ENCODE measurements around the gene TELO2. TPM values are rescaled to one million over a fixed set of nuclear protein-coding genes. Genes with fewer than 3 reads are reported as not detected.

TELO2 gene
- total RNA-seq, 2 donors from 2014 or later, result 24.8 to 27.9 TPM

- Histone ChIP-seq H3K4me3 (no peak overlapping the region), H3K27ac (no peak overlapping the region), H3K36me3 (no peaks in the 10 kb centered on the region), H3K9me3 (no peaks in the 10 kb centered on the region), H3K4me1 (ENCODE audit: control insufficient read depth in 1 of 2, low read depth in 2 of 2) (peaks cover 5 to 10% of the 10 kb centered on the region in 2 donors), H3K27me3 (replicated peaks; ENCODE audit: insufficient read depth) (no peaks in the 10 kb centered on the region)
- ATAC-seq (ENCODE audit: insufficient number of reproducible peaks, low FRiP score, low read depth) (no peak), DNase-seq (ENCODE audit: low spot score) (no peak)
- TF ChIP-seq, protein P1, sequence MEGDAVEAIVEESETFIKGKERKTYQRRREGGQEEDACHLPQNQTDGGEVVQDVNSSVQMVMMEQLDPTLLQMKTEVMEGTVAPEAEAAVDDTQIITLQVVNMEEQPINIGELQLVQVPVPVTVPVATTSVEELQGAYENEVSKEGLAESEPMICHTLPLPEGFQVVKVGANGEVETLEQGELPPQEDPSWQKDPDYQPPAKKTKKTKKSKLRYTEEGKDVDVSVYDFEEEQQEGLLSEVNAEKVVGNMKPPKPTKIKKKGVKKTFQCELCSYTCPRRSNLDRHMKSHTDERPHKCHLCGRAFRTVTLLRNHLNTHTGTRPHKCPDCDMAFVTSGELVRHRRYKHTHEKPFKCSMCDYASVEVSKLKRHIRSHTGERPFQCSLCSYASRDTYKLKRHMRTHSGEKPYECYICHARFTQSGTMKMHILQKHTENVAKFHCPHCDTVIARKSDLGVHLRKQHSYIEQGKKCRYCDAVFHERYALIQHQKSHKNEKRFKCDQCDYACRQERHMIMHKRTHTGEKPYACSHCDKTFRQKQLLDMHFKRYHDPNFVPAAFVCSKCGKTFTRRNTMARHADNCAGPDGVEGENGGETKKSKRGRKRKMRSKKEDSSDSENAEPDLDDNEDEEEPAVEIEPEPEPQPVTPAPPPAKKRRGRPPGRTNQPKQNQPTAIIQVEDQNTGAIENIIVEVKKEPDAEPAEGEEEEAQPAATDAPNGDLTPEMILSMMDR (IDR thresholded peaks at IDR 0.05), result no peak
Observed at GRCh38 chr16:1489077-1489476, 4.1 kb upstream of the TELO2 start.

GRCh38 chr16:1491327-1491726 lies 1.8 kb upstream of the TELO2 start:
- Histone ChIP-seq H3K36me3 (peaks cover 7% of the 10 kb centered on the region), H3K4me1 (ENCODE audit: control insufficient read depth in 1 of 2, low read depth in 2 of 2) (peaks cover 11 to 22% of the 10 kb centered on the region in 2 donors), H3K27me3 (replicated peaks; ENCODE audit: insufficient read depth) (no peaks in the 10 kb centered on the region), H3K9me3 (no peaks in the 10 kb centered on the region), H3K27ac (no peak overlapping the region), H3K4me3 (no peak overlapping the region)
- ATAC-seq (ENCODE audit: insufficient number of reproducible peaks, low FRiP score, low read depth) (no peak), DNase-seq (ENCODE audit: low spot score) (no peak)
- TF ChIP-seq, protein P1 (IDR thresholded peaks at IDR 0.05), result no peak

DNA sequence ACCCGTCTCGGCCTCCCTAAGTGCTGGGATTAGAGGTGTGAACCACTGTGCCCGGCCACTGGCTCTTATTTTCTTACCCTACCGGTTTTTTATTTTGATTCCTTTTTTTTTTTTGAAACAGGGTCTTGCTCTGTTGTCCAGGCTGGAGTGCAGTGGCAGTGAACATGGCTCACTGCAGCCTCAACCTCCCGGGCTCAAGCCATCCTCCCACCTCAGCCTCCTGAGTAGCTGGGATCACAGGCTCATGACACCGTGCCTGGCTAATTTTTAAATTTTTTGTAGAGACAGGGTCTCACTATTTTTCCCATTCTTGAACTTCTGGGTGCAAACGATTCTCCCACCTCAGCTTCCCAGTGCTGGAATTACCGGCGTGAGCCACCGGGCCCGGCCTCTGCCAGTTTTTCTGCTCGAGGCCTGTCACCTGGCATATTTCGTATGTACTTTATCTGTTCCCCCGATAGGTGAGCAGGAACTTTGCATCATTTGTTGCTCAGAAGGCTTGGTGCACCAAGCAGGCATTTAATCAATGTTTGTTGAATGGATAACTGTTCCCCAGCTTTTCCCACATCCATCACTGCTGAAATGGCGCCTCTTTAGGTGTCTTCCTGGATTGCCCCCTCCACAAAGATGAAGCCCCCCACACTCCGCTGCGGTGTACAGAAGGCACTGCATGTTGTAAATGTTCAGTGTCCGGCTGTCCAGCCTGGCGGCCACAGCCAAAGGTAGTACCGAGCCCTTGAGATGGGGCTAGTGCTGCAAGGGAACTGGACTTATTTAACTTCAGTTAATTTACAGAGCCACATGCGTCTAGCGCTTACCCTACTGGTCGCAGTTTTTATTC lies 858 bp upstream of the TELO2 start:
- H3K4me1 ChIP-seq (ENCODE audit: control insufficient read depth in 1 of 2, low read depth in 2 of 2), result peaks cover 11 to 22% of the 10 kb centered on the region in 2 donors
- TF ChIP-seq, protein P1 (IDR thresholded peaks at IDR 0.05), result no peak
- H3K4me3 ChIP-seq, result peak overlapping the region; percentile 95
- peaks cover 12% of the 10 kb centered on the region for H3K36me3 ChIP-seq
- DNase-seq (ENCODE audit: low spot score), result no peak
- no peaks in the 10 kb centered on the region for H3K9me3 ChIP-seq
- no peaks in the 10 kb centered on the region for H3K27me3 ChIP-seq (replicated peaks; ENCODE audit: insufficient read depth)
- H3K27ac ChIP-seq, result peak overlapping the region; percentile 57 to 79
- no peak for ATAC-seq (ENCODE audit: insufficient number of reproducible peaks, low FRiP score, low read depth)

DNA sequence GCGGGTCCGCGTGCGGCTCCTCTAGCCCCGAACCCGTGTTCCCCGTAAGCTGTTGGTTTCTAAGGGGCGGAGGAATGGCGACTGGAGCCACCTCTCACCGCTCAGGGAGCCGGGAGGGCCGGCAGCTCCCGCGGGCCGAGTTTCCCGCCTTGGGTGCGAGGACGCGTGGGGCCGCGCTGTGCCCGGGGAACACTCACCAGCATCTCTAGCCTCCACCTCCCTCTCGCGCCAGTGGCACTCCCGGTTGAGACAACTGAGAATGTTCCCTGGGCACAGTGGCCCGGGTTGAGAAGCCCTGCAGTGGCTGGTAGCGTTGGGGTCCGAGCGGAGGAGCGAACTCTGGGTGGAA lies 560 bp downstream of the TELO2 start:
- DNase-seq (ENCODE audit: low spot score) (no peak), ATAC-seq (ENCODE audit: insufficient number of reproducible peaks, low FRiP score, low read depth) (no peak)
- TF ChIP-seq, protein P1 (IDR thresholded peaks at IDR 0.05), result no peak
- peaks cover 11 to 22% of the 10 kb centered on the region in 2 donors for H3K4me1 ChIP-seq (ENCODE audit: control insufficient read depth in 1 of 2, low read depth in 2 of 2)
- H3K4me3 ChIP-seq, result peak overlapping the region; percentile 95
- no peaks in the 10 kb centered on the region for H3K9me3 ChIP-seq
- H3K27me3 ChIP-seq (replicated peaks; ENCODE audit: insufficient read depth), result no peaks in the 10 kb centered on the region
- peak overlapping the region; percentile 79 to 89 for H3K27ac ChIP-seq
- H3K36me3 ChIP-seq, result peaks cover 23% of the 10 kb centered on the region

GRCh38 chr16:1494129-1494640 lies 1.0 kb downstream of the TELO2 start:
- Histone ChIP-seq H3K27me3 (replicated peaks; ENCODE audit: insufficient read depth) (no peaks in the 10 kb centered on the region), H3K4me3 (peak overlapping the region; percentile 95), H3K27ac (peak overlapping the region; percentile 79 to 89), H3K4me1 (ENCODE audit: control insufficient read depth in 1 of 2, low read depth in 2 of 2) (peaks cover 11 to 22% of the 10 kb centered on the region in 2 donors), H3K36me3 (peaks cover 27% of the 10 kb centered on the region), H3K9me3 (no peaks in the 10 kb centered on the region)
- TF ChIP-seq, protein P1 (IDR thresholded peaks at IDR 0.05), result peak; percentile 56
- DNase-seq (ENCODE audit: low spot score), result no peak
- no peak for ATAC-seq (ENCODE audit: insufficient number of reproducible peaks, low FRiP score, low read depth)

Data from thoracic aorta (tissue), 2 donors.